GM19238 (cell line): ENCODE data around the gene TTC3.
"Not testable (repeated sequence)": the region's sequence is repeated elsewhere in the genome, so short reads cannot be mapped to it uniquely, and the experiment has no call there.

Experiments used
- DNase-seq: peaks from one replicate; pipeline ENCODE4 v3.0.0; 2011; ENCODE audit warnings: low spot score; ENCODE audit not compliant: insufficient read length

TTC3 gene

GRCh38 chr21:37195059-37195458 lies 122.0 kb downstream of the TTC3 start:
- no peak for DNase-seq

GRCh38 chr21:37195610-37196009 lies 122.6 kb downstream of the TTC3 start:
- no peak for DNase-seq

GRCh38 chr21:37196847-37197246 lies 123.8 kb downstream of the TTC3 start:
- DNase-seq, result no peak

- no peak for DNase-seq
These were observed 124.7 kb downstream of the TTC3 start for GRCh38 chr21:37197746-37198145.

GRCh38 chr21:37199057-37199924 lies 126.2 kb downstream of the TTC3 start:
- no peak for DNase-seq

GRCh38 chr21:37200641-37201480 lies 127.8 kb downstream of the TTC3 start:
- DNase-seq, result no peak

GRCh38 chr21:37202221-37203110 lies 129.4 kb downstream of the TTC3 start:
- no peak for DNase-seq

GRCh38 chr21:37204580-37204979 lies 131.5 kb downstream of the TTC3 start:
- DNase-seq, result no peak

- DNase-seq, result no peak
These were observed 133.4 kb downstream of the TTC3 start for GRCh38 chr21:37206496-37206895.

GRCh38 chr21:37207441-37208009 lies 134.5 kb downstream of the TTC3 start:
- DNase-seq, result peak; percentile 41

- DNase-seq, result peak; percentile 69
These were observed 135.1 kb downstream of the TTC3 start for GRCh38 chr21:37208056-37208721.

- peak; percentile 52 for DNase-seq
These were observed 135.7 kb downstream of the TTC3 start for GRCh38 chr21:37208741-37209225.

GRCh38 chr21:37210130-37210529 lies 137.1 kb downstream of the TTC3 start:
- no peak for DNase-seq

GRCh38 chr21:37210799-37211198 lies 137.7 kb downstream of the TTC3 start:
- no peak for DNase-seq

GRCh38 chr21:37214952-37215351 lies 141.9 kb downstream of the TTC3 start:
- DNase-seq, result no peak

- DNase-seq, result no peak
These were observed 146.8 kb downstream of the TTC3 start for GRCh38 chr21:37219761-37220432.

- peak; percentile 40 for DNase-seq
These were observed 147.5 kb downstream of the TTC3 start for GRCh38 chr21:37220433-37220980.

GRCh38 chr21:37220981-37221664 lies 148.1 kb downstream of the TTC3 start:
- peak; percentile 89 for DNase-seq

GRCh38 chr21:37222248-37222647 lies 149.2 kb downstream of the TTC3 start:
- not testable (repeated sequence) for DNase-seq
